Esophagus squamous epithelium (tissue), 5 donors: Measurements from ENCODE around the gene FIBP. TPM values are rescaled to one million over a fixed set of nuclear protein-coding genes. Genes with fewer than 3 reads are reported as not detected.

Source experiments
- DNase-seq: peaks from one replicate; lab custom pipeline; 2025; lab: John Stamatoyannopoulos, UW
- H3K27ac ChIP-seq, 4 donors: fragments of 200-600 bp; sonication (generic); one replicate each; pipeline ENCODE4 v1.5.1; 2016 to 2019; ENCODE audit warnings: mild to moderate bottlenecking in 1 of 4
- H3K27me3 ChIP-seq, 4 donors: fragments of 200-600 bp; sonication (generic); 1 replicate in 3 of 4; 2 replicates in 1 of 4; pipeline versions ENCODE4 v1.5.1 to v1.6.0; 2017 to 2021; ENCODE audit warnings: antibody characterized with exemption in 1 of 4
- H3K36me3 ChIP-seq, 3 donors: fragments of 200-600 bp; sonication (generic); one replicate each; pipeline ENCODE4 v1.5.1; 2016 to 2019
- H3K4me1 ChIP-seq, 3 donors: fragments of 200-600 bp; sonication (generic); one replicate each; pipeline ENCODE4 v1.5.1; 2017 to 2019
- H3K4me3 ChIP-seq, 4 donors: fragments of 200-600 bp; sonication (generic); 1 replicate in 3 of 4; 2 replicates in 1 of 4; pipeline ENCODE4 v1.5.1; 2016 to 2019; ENCODE audit warnings: mild to moderate bottlenecking in 2 of 4, moderate library complexity in 1 of 4
- H3K9me3 ChIP-seq, 3 donors: fragments of 200-600 bp; sonication (generic); one replicate each; pipeline ENCODE4 v1.5.1; 2016 to 2019
- POLR2A ChIP-seq, 4 donors: fragments of 450-650 bp; IDR thresholded peaks; one replicate each; pipeline ENCODE4 v1.6.1; 2017; ENCODE audit warnings: antibody characterized with exemption in 4 of 4, mild to moderate bottlenecking in 4 of 4, moderate library complexity in 3 of 4
- WGBS, 2 donors: methylation state at CpG; one replicate each; pipeline ENCODE4 v1.1.5; 2018; 5-methylcytosine and 5-hydroxymethylcytosine counted together
- intact Hi-C: fragments of 100-400 bp; cut with DNase I; formaldehyde crosslinking; loops from one replicate; pipeline ENCODE4 v1.15.0; 2022
- total RNA-seq, 4 donors: library from RNA; depleted of rRNA; stranded (reverse); fragments of >200 nt; gene quantifications; one replicate each; pipeline ENCODE4 v1.1.0, GENCODE V29; 2016
- TF ChIP-seq, protein P1 (sequence below), 6 experiments: fragments of 450-650 bp in 4 of 6; fragments of 200-600 bp in 2 of 6; sonication (generic) in 2 of 6; IDR thresholded peaks; one replicate each; pipeline ENCODE4 v1.5.1; 2016 to 2019; ENCODE audit warnings: antibody characterized with exemption in 6 of 6, mild to moderate bottlenecking in 4 of 6, moderate library complexity in 4 of 6
- donor health status: DM: yes; HTN: yes; CAD: no.

FIBP gene
- total RNA-seq, 4 donors from 2014 or later, result 35.7 to 60.1 (median 38.4) TPM

DNA sequence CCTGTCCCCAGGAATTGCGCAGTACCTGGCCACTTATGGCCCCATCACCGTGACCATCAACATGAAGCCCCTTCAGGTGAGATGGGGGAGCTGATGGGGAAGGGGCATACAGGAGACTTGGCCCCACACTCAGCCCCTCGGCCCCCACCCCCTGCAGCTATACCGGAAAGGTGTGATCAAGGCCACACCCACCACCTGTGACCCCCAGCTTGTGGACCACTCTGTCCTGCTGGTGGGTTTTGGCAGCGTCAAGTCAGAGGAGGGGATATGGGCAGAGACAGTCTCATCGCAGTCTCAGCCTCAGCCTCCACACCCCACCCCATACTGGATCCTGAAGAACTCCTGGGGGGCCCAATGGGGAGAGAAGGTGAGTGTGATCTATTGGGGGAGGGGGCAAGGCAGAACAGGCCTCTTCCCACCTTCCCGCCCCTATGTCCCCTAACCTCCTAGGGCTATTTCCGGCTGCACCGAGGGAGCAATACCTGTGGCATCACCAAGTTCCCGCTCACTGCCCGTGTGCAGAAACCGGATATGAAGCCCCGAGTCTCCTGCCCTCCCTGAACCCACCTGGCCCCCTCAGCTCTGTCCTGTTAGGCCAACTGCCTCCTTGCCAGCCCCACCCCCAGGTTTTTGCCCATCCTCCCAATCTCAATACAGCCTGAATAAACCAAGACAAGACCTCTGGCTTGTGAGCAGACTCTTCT, 5.1 kb downstream of the FIBP start:
- no peak for DNase-seq
- Histone ChIP-seq H3K9me3 (no peaks in the 10 kb centered on the region), H3K4me3 (no peak overlapping the region), H3K27me3 (no peaks in the 10 kb centered on the region), H3K4me1 (peaks cover 8 to 38% (median 8%) of the 10 kb centered on the region in 3 donors), H3K36me3 (peaks cover 0 to 53% (median 11%) of the 10 kb centered on the region in 3 donors), H3K27ac (no peak overlapping the region)
- intact Hi-C loops, result loop anchor here (5.0 kb wide), 1 partner anchor 104 kb away; no protein-coding TSS in a partner anchor
- WGBS, 2 donors, result 78 to 91% methylated on average over 3 to 6 of the region's 13 CpGs
- TF ChIP-seq POLR2A (IDR thresholded peaks at IDR 0.05), result no peak
- TF ChIP-seq, protein P1, sequence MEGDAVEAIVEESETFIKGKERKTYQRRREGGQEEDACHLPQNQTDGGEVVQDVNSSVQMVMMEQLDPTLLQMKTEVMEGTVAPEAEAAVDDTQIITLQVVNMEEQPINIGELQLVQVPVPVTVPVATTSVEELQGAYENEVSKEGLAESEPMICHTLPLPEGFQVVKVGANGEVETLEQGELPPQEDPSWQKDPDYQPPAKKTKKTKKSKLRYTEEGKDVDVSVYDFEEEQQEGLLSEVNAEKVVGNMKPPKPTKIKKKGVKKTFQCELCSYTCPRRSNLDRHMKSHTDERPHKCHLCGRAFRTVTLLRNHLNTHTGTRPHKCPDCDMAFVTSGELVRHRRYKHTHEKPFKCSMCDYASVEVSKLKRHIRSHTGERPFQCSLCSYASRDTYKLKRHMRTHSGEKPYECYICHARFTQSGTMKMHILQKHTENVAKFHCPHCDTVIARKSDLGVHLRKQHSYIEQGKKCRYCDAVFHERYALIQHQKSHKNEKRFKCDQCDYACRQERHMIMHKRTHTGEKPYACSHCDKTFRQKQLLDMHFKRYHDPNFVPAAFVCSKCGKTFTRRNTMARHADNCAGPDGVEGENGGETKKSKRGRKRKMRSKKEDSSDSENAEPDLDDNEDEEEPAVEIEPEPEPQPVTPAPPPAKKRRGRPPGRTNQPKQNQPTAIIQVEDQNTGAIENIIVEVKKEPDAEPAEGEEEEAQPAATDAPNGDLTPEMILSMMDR (IDR thresholded peaks at IDR 0.05), result no peak

DNA sequence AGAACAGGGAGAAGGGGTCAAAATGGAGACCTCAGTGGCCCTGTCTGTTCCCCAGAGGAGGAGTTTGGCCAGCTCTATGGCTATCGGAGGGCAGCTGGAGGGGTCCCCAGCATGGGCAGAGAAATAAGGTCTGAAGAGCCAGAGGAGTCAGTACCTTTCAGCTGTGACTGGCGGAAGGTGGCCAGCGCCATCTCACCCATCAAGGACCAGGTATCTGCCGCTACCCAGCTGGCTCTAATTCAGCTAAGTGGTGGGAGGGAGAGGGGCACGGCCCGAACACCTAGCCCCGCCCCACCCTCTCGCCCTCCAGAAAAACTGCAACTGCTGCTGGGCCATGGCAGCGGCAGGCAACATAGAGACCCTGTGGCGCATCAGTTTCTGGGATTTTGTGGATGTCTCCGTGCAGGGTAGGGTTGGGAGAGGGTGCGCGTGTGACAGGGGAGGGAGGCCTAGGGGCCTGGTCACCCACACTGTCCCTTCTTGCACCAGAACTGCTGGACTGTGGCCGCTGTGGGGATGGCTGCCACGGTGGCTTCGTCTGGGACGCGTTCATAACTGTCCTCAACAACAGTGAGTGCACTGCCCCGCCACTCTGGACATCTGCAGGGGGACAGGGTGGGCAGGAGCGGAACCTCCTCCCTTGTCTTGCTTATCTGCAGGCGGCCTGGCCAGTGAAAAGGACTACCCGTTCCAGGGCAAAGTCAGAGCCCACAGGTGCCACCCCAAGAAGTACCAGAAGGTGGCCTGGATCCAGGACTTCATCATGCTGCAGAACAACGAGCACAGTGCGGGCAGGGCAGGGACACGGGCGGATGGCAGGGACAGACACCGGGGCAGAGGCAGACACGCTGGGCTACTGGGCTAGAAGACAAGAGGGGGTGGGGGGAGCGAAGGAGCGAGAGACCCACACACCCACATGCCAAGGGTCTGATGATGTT, 5.9 kb downstream of the FIBP start:
- Histone ChIP-seq H3K4me1 (peaks cover 1 to 31% (median 3%) of the 10 kb centered on the region in 3 donors), H3K9me3 (no peaks in the 10 kb centered on the region), H3K27me3 (no peaks in the 10 kb centered on the region), H3K27ac (no peak overlapping the region), H3K36me3 (peaks cover 0 to 53% (median 11%) of the 10 kb centered on the region in 3 donors), H3K4me3 (no peak overlapping the region)
- intact Hi-C loops, result loop anchor here (5.0 kb wide), 1 partner anchor 105 kb away; no protein-coding TSS in a partner anchor
- 83 to 92% methylated on average over 18 to 19 of the region's 30 CpGs for WGBS, 2 donors
- no peak for DNase-seq
- TF ChIP-seq, protein P1 (IDR thresholded peaks at IDR 0.05), result no peak
- TF ChIP-seq POLR2A (IDR thresholded peaks at IDR 0.05), result no peak

DNA sequence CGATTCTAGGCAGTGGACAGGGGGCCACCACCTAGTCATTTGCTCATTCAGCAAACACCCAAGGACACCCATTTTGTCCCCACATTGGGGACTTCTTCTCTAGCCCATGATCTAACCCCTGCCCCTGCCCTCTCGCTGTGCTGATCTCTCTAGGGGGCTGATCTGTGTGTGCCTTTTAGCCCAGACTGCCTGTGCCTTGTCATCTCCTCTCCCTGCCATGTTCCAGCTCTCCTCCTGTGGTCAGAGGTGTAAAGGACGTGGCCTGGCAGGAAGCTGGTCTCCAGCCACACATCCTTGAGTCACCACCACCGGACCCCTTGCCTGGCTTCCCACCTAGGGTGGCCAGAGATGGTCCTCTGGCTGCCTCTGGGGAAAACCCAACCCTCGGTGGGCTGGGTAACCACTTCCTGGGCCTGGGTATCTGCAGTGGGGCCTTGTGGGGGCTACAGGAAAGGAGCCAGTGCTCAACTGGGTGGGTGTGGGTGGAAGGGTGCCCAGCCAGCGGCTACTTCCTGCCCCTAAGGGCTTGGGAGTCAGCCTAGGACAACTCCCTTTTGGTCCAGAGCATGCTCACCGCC, 7.3 kb downstream of the FIBP start:
- peaks cover 0 to 19% (median 0%) of the 10 kb centered on the region in 3 donors for H3K4me1 ChIP-seq
- H3K4me3 ChIP-seq, result no peak overlapping the region
- H3K27ac ChIP-seq, result peak overlapping the region in 1 of 4 donors; percentile 13
- intact Hi-C loops, result loop anchor here (5.0 kb wide), 1 partner anchor 106 kb away; no protein-coding TSS in a partner anchor
- TF ChIP-seq, protein P1 (IDR thresholded peaks at IDR 0.05), result no peak
- TF ChIP-seq POLR2A (IDR thresholded peaks at IDR 0.05), result no peak
- H3K27me3 ChIP-seq, result no peaks in the 10 kb centered on the region
- DNase-seq, result no peak
- H3K9me3 ChIP-seq, result no peaks in the 10 kb centered on the region
- peaks cover 0 to 40% (median 8%) of the 10 kb centered on the region in 3 donors for H3K36me3 ChIP-seq
- WGBS, 2 donors, result 71 to 89% methylated on average over 3 to 4 of the region's 7 CpGs

DNA sequence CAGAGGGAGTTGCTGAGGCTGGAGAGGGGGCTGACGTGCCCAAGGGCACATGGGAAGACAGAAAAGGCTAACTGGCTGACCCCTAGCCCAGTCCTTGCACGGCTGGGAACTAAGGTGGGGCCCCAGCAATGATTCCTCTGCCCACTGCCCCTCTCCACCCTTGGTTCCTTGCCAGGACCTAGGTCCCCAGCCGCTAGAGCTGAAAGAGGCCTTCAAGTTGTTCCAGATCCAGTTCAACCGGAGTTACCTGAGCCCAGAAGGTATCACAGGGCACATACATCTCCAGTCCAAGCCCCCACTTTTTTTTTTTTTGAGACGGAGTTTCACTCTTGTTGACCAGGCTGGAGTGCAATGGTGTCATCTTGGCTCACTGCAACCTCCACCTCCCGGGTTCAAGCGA, 8.2 kb downstream of the FIBP start:
- TF ChIP-seq POLR2A (IDR thresholded peaks at IDR 0.05), result no peak
- TF ChIP-seq, protein P1 (IDR thresholded peaks at IDR 0.05), result no peak
- DNase-seq, result no peak
- intact Hi-C loops, result loop anchor here (5.0 kb wide), 1 partner anchor 107 kb away; no protein-coding TSS in a partner anchor

More for the DNA sequence above, 8.2 kb downstream of the FIBP start:
- no peak overlapping the region for H3K27ac ChIP-seq
- 51 to 59% methylated on average over 5 of the region's 7 CpGs for WGBS, 2 donors
- peaks cover 0 to 31% (median 8%) of the 10 kb centered on the region in 3 donors for H3K36me3 ChIP-seq
- H3K4me3 ChIP-seq, result peak overlapping the region in 1 of 4 donors; percentile 16
- no peaks in the 10 kb centered on the region for H3K9me3 ChIP-seq
- peaks cover 0 to 16% (median 0%) of the 10 kb centered on the region in 3 donors for H3K4me1 ChIP-seq
- H3K27me3 ChIP-seq, result no peaks in the 10 kb centered on the region
